Naive thymus-derived CD4-positive, alpha-beta T cell (primary cell): Measurements from ENCODE around the gene ARFGEF3. TPM values are rescaled to one million over a fixed set of nuclear protein-coding genes. Genes with fewer than 3 reads are reported as not detected.

Source experiments
- polyA plus RNA-seq, 2 donors: library from polyadenylated mRNA; unstranded; fragments of 300-500 nt; fragmentation: Illumina TruSeq; gene quantifications; one replicate each; pipeline ENCODE4 v1.2.3, GENCODE V29; 2021
- total RNA-seq, 6 experiments: library from RNA in 5 of 6; stranded (reverse) in 5 of 6; gene quantifications; 1 replicate in 5 of 6; 2 replicates in 1 of 6; pipeline ENCODE4 v1.2.3 and lab custom pipeline; 2021 to 2026

Gene ARFGEF3
- total and polyA plus RNA-seq, 7 experiments from 2014 or later, result 0.02 to 0.15 (median 0.03) TPM; not detected in 4

Other genes starting within 250 kb of the ARFGEF3 start
- 1 to 10 TPM in 2 of 5 experiments, under 1 TPM in 3; 0.45 to 5.9 (median 0.46) TPM for gene PERP, start 54.5 kb upstream of the ARFGEF3 start, total RNA-seq
- gene PERP, start 54.5 kb upstream of the ARFGEF3 start, polyA plus RNA-seq, result under 1 TPM; 0.11 to 0.17 TPM
- not detected for gene PBOV1, start 56.6 kb downstream of the ARFGEF3 start, total RNA-seq
- not detected for gene PBOV1, start 56.6 kb downstream of the ARFGEF3 start, polyA plus RNA-seq
- not detected for gene SMIM28, start 216.0 kb downstream of the ARFGEF3 start, total RNA-seq
- gene SMIM28, start 216.0 kb downstream of the ARFGEF3 start, polyA plus RNA-seq, result not detected
- gene HEBP2, start 242.3 kb downstream of the ARFGEF3 start, total RNA-seq, result 10 to 100 TPM; 24.9 to 50.7 (median 48.2) TPM
- 10 to 100 TPM; 33.8 to 41.0 TPM for gene HEBP2, start 242.3 kb downstream of the ARFGEF3 start, polyA plus RNA-seq